Panc1 (cell line): Measurements from ENCODE around the gene BTBD2. TPM values are rescaled to one million over a fixed set of nuclear protein-coding genes. Genes with fewer than 3 reads are reported as not detected.

Experiments used
- ATAC-seq: fragments of 200-7000 bp; cut with Tn5 transposase; 2 replicates; pipeline ENCODE4 v1.9.1; 2020; ENCODE audit warnings: mild to moderate bottlenecking, moderate library complexity
- BruUV-seq: library from RNA; stranded (reverse); fragments of 400-500 nt; replicated peaks from 2 replicates; lab custom pipeline; 2021; lab: Mats Ljungman, UMichigan
- CTCF ChIA-PET: fragments of 300-600 bp; sonication (Branson Sonifier 250); formaldehyde crosslinking; loops from one replicate; lab custom pipeline; 2022; ENCODE audit warnings: antibody characterized with exemption; lab: Charles Lee
- POLR2A ChIA-PET: fragments of 300-600 bp; sonication (Branson Sonifier 250); formaldehyde crosslinking; loops from one replicate; lab custom pipeline; 2022; ENCODE audit warnings: antibody characterized with exemption; lab: Charles Lee
- DNase-seq: peaks from one replicate; pipeline ENCODE4 v3.0.0-alpha.2; 2010; ENCODE audit warnings: low read depth, low spot score
- H3K27ac ChIP-seq: 2 replicates; pipeline ENCODE4 v1.5.1; 2011; ENCODE audit warnings: mild to moderate bottlenecking, low read length, inconsistent platforms
- H3K27me3 ChIP-seq: fragments of 200-500 bp; sonication (Bioruptor generic); 2 replicates; pipeline ENCODE4 v1.6.0; 2014; ENCODE audit warnings: low read length, inconsistent platforms; ENCODE audit not compliant: control insufficient read depth, insufficient read depth
- H3K36me3 ChIP-seq: fragments of 200-500 bp; sonication (Bioruptor generic); 2 replicates; pipeline ENCODE4 v1.5.1; 2014; ENCODE audit warnings: inconsistent platforms, mild to moderate bottlenecking, low read length, moderate library complexity; ENCODE audit not compliant: control insufficient read depth, insufficient read depth
- H3K4me1 ChIP-seq: 2 replicates; pipeline ENCODE4 v1.5.1; 2011; ENCODE audit warnings: inconsistent platforms, mild to moderate bottlenecking, low read length, moderate library complexity; ENCODE audit not compliant: control insufficient read depth, insufficient read depth
- H3K4me3 ChIP-seq, 2 experiments: 2 replicates each; pipeline ENCODE4 v1.5.1; 2011 to 2012; ENCODE audit warnings: low read depth in 2 of 2, low read length in 2 of 2, mild to moderate bottlenecking in 2 of 2, inconsistent platforms in 1 of 2, moderate library complexity in 1 of 2
- H3K9me3 ChIP-seq: fragments of 200-500 bp; sonication (Bioruptor generic); 2 replicates; pipeline ENCODE4 v1.5.1; 2014; ENCODE audit warnings: low read depth, mild to moderate bottlenecking, inconsistent platforms, low read length, moderate library complexity; ENCODE audit not compliant: control insufficient read depth, insufficient read depth
- CTCF ChIP-seq: fragments of 450-650 bp; IDR thresholded peaks from 2 replicates; pipeline ENCODE4 v1.5.1; 2017; ENCODE audit warnings: mild to moderate bottlenecking
- POLR2AphosphoS5 ChIP-seq: IDR thresholded peaks from 2 replicates; pipeline ENCODE4 v1.6.1; 2012; ENCODE audit warnings: mild to moderate bottlenecking, low read depth, low read length, moderate library complexity
- REST ChIP-seq, 2 experiments: IDR thresholded peaks; 2 replicates each; pipeline ENCODE4 v1.6.1; 2011 to 2012; ENCODE audit warnings: low read depth in 2 of 2, control low read depth in 1 of 2, low read length in 1 of 2, mild to moderate bottlenecking in 1 of 2, moderate library complexity in 1 of 2; ENCODE audit not compliant: insufficient read depth in 1 of 2
- SIN3A ChIP-seq: IDR thresholded peaks from 2 replicates; pipeline ENCODE4 v1.6.1; 2012; ENCODE audit warnings: low read depth, mild to moderate bottlenecking, low read length, moderate library complexity, borderline replicate concordance; ENCODE audit not compliant: insufficient read depth
- TCF7L2 ChIP-seq: IDR thresholded peaks from 2 replicates; pipeline ENCODE4 v1.6.1; 2011; ENCODE audit warnings: mild to moderate bottlenecking, low read depth, low read length, inconsistent platforms
- in situ Hi-C: cut with HindIII; loops from 2 replicates; pipeline ENCODE4 v1.10.0; 2016; ENCODE audit warnings: low sequenced_read_pairs, low pct_unique_long_range_greater_than_20kb
- intact Hi-C: fragments of 100-400 bp; cut with micrococcal nuclease; formaldehyde crosslinking; loops from one replicate; pipeline ENCODE4 v1.10.0; 2022; ENCODE audit not compliant: unreplicated experiment
- total RNA-seq: library from RNA; stranded (reverse); gene quantifications from one replicate; pipeline ENCODE4 v1.2.1, GENCODE V29; 2021; ENCODE audit not compliant: unreplicated experiment

The BTBD2 gene
- total RNA-seq, 1 experiment from 2014 or later, result 59.6 TPM

- Histone ChIP-seq H3K27ac (no peak overlapping the region), H3K9me3 (no peaks in the 10 kb centered on the region), H3K4me1 (no peaks in the 10 kb centered on the region), H3K36me3 (no peaks in the 10 kb centered on the region), H3K27me3 (no peaks in the 10 kb centered on the region), H3K4me3 (no peak overlapping the region)
- in situ Hi-C loops (no loop called here), intact Hi-C loops (no loop called here)
- ChIA-PET POLR2A (no interaction called here), CTCF (no interaction called here)
- BruUV-seq, result no TSS peak
- DNase-seq (no peak), ATAC-seq (no peak)
- TF ChIP-seq POLR2AphosphoS5 (no peak), CTCF (no peak), TCF7L2 (no peak), SIN3A (no peak), REST (IDR thresholded peaks at IDR 0.05; ENCODE audit: insufficient read depth in 1 of 2, low read depth in 2 of 2, low read length in 1 of 2) (no peak)
Observed at GRCh38 chr19:1952635-1953034, 62.9 kb downstream of the BTBD2 start.

GRCh38 chr19:1950640-1951039 is 64.9 kb downstream of the BTBD2 start:
- Histone ChIP-seq H3K9me3 (no peaks in the 10 kb centered on the region), H3K4me1 (no peaks in the 10 kb centered on the region), H3K27me3 (no peaks in the 10 kb centered on the region), H3K4me3 (no peak overlapping the region), H3K27ac (no peak overlapping the region), H3K36me3 (no peaks in the 10 kb centered on the region)
- DNase-seq, result no peak
- CTCF ChIA-PET, result no interaction called here
- POLR2A ChIA-PET, result no interaction called here
- no TSS peak for BruUV-seq
- TF ChIP-seq REST (IDR thresholded peaks at IDR 0.05; ENCODE audit: insufficient read depth in 1 of 2, low read depth in 2 of 2, low read length in 1 of 2), result no peak
- no peak for TF ChIP-seq POLR2AphosphoS5
- TF ChIP-seq SIN3A, result no peak
- TF ChIP-seq TCF7L2, result no peak
- TF ChIP-seq CTCF, result no peak
- intact Hi-C loops, result no loop called here
- no peak for ATAC-seq
- in situ Hi-C loops, result no loop called here
